Measurements from ENCODE around the gene SMPD1.
A peak's percentile ranks its signal among the peaks of the same experiment; 100 is the strongest.
"Not testable (repeated sequence)": the region's sequence is repeated elsewhere in the genome, so short reads cannot be mapped to it uniquely, and the experiment has no call there.

Gene SMPD1

DNA sequence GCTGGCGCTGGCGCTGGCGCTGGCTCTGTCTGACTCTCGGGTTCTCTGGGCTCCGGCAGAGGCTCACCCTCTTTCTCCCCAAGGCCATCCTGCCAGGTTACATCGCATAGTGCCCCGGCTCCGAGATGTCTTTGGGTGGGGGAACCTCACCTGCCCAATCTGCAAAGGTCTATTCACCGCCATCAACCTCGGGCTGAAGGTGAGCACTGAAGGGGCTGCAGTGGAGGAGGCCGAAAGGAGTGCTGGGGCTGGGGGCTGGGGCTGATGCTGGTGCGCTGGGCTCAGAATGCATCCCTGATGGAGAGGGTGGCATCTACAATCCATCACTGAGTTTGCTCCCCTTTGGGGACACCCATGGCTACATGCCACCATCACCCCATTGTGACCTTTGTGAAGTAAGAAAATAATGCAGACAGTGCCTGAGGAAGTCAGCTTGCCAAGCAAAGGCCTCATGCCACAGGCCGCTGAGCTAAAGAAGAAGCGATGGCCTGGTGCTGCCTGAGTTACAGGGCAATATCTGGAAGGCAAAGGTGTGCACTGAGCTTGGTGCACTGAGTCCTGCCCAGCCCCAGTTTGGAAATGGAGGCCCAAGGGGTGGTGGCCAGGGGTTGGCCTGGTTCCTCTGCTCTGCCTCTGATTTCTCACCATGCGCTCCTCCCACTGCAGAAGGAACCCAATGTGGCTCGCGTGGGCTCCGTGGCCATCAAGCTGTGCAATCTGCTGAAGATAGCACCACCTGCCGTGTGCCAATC, 620 bp downstream of the SMPD1 start:
- DNase-seq: no peak

DNA sequence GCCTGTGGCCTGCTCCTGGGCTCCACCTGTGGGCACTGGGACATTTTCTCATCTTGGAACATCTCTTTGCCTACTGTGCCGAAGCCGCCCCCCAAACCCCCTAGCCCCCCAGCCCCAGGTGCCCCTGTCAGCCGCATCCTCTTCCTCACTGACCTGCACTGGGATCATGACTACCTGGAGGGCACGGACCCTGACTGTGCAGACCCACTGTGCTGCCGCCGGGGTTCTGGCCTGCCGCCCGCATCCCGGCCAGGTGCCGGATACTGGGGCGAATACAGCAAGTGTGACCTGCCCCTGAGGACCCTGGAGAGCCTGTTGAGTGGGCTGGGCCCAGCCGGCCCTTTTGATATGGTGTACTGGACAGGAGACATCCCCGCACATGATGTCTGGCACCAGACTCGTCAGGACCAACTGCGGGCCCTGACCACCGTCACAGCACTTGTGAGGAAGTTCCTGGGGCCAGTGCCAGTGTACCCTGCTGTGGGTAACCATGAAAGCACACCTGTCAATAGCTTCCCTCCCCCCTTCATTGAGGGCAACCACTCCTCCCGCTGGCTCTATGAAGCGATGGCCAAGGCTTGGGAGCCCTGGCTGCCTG, 1.4 kb downstream of the SMPD1 start:
- no peak for DNase-seq

DNA sequence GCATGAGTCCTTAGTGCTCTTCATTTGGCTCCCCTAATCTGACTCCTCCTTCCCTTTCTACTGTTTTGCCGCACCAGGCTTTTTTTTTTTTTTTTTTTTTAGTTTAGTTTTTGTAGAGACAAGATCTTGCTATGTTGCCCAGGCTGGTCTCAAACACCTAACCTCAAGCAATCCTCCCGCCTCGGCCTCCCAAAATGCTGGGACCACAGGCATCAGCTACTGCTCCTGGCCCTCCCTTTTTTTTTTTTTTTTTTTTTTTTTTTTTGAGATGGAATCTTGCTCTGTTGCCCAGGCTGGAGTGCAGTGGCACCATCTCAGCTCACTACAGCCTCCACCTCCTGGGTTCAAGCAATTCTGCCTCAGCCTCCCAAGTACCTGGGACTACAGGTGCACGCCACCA, 2.0 kb downstream of the SMPD1 start:
- DNase-seq: not testable (repeated sequence)

DNA sequence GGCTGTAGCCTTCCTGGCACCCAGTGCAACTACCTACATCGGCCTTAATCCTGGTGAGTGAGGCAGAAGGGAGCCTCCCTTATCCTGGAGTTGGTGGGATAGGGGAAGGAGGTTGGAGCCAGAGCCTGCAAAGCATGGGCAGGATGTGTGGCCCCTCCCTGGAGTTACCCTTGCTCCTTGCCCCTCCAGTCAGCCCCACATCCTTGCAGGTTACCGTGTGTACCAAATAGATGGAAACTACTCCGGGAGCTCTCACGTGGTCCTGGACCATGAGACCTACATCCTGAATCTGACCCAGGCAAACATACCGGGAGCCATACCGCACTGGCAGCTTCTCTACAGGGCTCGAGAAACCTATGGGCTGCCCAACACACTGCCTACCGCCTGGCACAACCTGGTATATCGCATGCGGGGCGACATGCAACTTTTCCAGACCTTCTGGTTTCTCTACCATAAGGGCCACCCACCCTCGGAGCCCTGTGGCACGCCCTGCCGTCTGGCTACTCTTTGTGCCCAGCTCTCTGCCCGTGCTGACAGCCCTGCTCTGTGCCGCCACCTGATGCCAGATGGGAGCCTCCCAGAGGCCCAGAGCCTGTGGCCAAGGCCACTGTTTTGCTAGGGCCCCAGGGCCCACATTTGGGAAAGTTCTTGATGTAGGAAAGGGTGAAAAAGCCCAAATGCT, 3.9 kb downstream of the SMPD1 start:
- DNase-seq: no peak

DNA sequence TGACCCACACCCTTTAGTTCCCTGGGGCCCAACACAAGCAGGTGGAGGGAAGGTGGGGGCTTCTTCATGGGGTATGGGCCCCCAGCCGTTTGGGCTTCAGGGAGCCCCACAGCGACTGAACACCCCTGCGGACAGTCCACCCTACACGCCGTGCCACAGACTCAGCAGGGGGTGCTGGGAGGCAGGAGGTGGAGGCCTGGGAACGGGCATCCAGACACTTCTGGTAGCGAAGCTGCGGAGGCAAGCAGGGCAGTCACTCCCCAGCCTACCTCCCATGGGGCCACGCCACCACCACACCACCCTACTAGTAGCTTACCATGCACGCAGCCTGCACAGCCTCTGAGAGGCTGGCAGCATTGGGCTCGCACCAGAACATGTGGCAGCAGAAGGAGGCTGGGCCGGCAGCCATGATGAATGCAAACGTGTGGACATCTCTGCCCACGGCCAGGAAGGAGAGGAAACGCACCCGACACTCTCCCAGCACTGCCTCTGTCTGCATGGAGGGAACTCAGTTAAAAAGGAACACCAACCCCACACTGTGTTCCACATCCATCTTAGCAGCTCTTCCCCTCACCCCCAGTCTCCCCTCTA, 5.3 kb downstream of the SMPD1 start:
- DNase-seq: no peak

DNA sequence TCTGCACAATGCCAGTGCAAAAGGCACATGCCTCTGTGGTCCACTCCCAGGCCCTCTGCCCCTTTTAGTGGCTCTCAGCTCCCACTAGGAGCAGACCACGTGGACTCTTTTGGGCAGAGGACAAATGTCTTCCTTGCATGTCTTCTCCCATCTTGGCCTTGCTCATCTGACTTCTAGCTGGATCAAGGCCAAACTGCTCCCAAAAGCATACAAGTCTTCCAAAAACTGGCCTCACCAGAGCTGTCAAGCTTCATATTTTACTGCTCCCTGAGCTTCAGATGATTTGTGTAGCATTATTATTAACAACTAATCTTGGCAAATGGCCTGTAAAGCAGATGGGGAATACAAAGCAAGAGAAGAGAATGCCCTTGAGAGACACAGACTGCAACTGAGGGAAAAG, 6.9 kb downstream of the SMPD1 start:
- DNase-seq: no peak

DNA sequence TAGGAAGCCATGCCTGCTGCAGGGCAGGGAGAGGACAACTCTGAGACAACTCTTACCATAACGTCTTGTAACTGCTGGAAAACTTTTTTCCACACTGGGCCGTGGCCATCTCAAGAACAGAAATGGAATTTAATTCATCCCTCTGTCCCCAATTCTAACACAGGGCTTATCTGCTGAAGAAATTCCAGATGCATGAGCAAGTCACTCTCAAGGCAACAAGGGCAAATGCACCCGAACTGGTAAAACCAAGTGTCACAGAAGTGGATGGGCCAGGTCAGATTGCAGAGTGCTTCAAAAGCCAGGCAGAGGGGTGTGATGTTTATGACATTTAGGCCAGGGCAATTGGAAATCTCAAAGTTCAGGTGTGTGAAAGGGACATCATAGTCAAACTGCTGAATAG, 7.4 kb downstream of the SMPD1 start:
- DNase-seq: no peak

DNA sequence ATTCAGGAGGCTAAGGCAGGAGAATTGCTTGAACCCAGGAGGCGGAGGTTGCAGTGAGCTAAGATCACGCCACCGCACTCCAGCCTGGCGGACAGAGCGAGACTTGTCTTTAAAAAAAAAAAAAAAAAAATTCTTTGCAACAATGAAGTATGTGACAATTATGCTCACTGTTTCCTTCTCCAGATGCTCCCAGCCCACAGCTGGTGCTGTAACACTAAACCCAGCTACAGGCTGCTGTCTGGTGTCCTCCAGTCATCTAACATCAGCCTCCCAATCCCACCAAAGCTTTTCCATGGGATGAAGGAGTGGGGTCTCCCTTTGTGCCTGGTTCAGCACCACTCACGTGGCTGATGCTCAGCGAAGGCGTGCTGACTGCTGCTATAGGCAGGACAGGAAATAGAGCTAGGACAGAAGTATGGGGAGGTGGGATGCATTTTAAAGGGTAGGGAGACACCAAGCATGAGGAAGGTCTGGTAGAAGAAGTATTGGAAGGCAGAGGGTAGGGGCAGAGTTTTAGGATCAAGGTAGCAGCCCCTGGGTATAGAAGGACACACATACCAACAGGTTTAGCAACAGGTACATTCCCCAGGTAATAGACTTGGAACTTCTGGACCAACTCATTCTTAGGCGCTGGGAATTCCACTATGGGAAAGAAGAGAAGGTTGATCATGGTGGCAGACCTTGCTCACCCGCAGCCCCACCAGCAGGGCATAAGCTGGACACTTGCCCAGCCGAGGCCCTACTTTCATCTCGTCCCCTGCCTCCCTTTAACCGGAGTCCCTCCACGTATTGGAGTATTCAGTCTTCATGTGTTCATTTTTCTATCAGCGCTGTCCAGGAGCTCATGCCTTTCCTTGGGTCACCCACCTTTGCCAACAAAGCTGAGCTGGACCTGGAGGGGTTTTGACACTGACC, 10.4 kb downstream of the SMPD1 start:
- no peak for DNase-seq

DNA sequence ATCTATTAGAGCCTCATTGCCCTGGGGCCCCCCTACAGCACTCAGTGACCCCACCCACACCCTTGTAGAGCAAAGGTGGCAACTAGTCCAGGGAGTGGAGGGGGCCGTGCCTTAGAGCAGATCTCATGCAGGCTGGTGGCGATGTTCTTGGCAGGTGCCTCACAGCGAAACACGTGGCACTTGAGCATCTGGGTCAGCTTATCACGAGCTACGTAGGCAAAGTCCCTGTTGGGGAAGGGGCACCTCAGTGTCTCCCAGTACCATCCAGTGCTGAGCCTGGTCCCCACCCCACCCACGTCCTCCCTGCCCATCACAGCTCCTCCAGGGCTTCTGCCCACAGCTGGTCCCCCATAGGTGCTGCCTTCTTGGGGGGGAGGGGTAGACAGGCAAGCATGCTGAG, 11.2 kb downstream of the SMPD1 start:
- DNase-seq: no peak

DNA sequence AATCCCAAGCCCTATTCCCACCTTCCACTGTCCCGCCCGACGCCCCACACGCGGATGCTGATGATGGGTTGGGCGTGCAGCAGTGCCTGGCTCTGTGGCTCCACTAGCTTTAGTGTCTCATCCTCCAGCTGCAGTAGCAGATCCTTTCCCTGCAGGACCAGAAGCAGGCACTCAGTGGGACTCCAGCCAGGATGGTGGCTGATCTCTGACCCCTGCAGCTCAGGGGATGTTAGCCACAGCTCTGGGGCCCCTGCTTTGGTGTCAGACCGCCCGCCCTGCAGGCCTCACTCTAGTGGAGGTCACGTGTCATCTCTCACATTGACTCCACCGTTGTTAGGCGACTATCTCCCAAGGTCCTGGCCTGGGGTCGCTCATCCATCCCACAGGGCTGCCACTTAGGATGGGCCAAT, 11.8 kb downstream of the SMPD1 start:
- no peak for DNase-seq

DNA sequence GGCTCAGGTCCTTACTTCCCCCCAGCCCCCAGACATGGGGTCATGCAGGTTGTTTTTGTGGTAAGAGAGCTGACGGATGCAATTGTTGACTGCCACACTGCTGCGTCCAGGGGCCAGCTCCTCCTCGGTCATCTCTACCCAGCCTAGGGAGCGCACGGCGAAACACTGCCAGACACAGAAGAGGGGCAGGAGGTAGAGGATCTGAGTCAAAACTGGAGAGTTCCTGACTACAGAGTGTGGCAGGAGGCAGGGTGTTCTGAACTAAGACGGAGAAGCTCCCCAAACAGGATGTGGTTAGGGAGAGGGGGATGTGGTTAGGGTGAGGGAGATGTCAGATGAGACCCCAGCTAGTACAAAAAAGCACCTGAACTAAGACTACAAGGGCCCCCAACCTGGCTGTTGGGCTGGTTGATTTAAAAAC, 12.3 kb downstream of the SMPD1 start:
- DNase-seq: no peak

DNA sequence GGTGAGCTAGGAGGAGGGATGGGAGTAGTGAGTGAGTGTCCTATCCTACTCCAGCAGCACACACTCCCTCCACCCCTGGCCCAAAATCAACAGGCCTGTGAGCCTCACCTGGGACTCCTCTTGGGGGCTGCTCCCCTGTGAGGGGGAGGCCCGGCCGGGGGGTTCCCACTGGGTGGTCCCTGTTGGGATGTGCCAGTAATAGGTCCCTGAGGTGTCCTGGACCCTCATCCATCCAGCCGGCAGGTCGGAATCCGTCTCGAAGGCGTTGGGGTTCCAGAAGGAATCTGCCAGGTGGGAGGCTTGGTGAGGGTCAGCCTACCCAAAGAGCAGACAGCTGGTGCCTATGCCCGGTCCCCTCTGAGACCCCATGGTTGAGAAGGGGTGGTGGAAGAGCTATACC, 13.3 kb downstream of the SMPD1 start:
- no peak for DNase-seq

DNA sequence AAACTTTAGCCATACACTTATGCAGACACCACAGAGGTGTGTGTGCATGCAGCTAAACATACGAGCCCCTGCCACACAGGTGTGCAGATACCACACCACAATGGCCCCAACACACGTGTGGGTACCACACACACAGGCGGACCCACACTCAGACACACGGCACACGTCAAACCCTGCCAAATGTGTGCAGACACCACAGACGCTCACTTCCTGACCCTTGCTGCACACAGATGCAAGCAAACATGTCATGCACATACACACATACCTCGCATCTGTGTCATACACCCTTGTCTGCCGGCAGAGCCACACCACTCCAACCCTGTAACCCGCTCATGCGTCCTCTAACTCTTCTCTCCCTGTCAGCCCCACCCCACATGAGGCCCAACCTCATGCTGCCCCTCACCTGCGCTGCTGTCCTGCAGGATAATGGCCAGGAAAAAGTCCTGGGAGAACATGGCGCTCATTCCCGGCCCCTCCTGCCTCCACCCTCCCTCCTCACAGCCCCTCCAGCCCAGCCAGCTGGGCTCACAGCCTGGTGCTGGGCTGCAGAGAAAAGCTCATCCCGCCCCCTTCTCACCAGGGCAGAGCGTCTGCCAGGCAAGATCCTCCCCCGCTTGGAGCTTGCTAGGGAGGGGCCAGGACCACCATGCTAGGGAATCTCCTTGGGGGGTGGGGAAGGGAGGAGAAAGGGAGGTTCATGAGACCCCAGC, 14.2 kb downstream of the SMPD1 start:
- no peak for DNase-seq

DNA sequence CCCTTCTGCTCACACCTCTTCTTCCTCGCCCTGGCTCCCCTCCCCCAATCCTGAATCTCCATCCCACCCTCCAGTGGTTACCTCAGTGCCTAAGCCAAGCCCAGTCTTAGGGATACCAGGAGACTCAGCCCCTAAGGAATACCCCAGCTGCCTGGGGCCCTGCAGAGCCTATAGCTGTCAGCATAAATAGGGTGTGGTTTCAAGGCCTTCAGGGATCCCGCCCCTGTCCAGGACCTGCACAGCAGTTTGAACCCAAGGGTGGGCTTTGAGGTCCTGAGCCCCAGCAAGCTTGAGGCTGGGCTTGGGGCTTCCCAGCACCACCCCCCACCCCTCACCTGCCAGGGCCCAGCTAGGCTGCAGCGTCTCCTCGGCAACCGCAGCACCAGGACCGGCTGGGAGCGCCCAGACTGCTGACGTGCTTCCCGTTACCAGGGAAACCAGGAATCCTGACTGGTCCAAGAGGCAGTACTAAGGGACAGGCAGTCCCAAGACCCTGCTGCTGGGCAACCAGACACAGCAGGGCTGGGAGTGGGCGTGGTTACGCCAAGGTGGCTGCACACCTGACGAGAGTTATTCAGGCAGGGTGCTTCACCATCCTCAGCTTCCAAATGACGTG, 14.9 kb downstream of the SMPD1 start:
- DNase-seq: peak; percentile 58

DNA sequence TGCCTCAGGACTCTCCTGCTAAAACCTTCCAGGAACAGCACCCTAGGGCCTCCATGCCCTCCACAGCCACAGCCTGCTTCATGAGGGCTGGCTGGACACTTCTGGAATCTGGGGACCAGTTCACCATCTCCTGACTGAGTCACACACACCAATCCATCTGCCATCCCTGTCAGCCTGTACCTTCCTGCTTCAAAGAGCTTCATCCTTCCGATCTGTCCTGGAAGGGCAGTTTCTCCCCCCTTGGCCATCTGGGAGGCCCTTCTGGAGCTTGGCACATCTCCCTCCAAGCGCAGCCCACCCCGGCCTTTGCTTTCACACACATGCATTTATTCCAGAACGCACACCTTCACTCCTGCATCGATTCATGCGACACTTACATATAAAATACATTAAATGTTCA, 15.6 kb downstream of the SMPD1 start:
- no peak for DNase-seq

DNA sequence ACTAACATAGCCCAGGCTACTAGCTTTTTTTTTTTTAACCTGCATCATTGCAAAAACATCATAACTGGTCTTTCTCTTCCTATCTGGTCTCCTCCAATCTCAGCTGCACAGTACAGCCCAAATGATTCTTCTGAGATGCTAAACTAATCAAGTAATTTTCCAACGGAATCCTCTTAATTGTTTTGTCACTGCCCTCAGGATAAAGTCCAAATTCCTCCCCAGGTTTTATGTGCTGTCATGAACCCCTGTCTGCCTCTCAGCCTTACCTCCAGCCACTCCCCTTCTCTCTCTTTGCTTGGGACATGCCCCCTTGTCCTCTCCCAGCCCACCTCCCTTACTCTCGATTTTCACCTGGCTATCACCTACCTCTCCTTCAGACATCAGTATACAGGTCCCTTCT, 16.1 kb downstream of the SMPD1 start:
- DNase-seq: no peak

DNA sequence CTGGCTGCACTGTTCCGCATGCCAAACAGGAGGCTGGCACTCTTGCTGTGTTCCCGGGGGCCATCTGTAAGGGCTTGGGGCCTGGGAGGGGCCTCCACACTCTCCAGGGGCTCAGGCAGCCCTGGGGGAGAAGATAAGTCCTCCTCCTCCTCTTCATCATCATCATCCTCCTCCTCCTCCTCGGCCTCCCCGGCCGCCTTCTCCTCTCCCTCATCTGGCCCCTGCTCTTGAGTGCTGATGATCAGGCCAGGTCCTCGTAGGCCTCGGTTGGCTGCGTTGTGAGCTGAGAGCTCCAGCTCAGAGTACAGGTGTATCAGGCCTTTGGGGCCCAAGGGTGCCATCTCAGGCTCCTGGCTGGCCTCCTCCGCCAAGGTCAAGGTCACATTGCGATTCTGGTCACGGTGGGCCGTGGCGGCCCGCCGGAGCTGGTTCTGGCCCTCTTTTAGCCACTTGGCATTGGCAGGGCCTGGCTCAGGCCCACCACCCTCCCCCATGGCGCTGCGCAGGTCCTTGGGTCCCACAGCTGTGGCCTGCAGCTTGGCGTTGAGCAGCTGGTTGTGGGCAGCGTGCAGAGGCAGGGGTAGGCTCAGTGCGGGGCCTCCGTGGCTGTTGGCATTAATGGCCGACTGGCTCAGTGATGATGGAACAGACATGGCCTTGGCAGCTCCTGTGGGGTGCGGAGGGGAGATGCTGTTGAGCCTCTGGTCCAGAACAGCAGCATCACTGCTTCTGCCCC, 20.6 kb downstream of the SMPD1 start:
- no peak for DNase-seq

DNA sequence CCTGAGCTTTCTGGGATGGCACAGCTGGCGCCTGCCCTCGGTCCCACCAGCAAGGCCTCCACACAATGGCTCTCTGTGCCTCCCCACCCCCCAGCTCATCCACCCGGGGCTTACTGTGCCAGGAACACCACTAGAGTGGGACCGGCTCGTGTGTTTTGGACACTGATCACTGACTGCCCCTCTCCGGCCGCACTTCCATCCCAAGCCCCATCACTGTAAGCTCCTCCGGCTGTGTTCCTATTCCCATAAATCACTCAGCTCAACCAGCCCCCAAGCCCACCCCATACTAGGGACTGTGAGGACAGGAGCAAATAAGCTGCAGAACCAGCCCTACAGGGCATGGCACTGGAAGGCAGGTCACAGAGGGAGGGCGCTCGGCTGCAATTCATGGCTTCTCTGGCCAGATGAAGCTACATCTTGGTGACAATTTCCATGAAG, 21.3 kb downstream of the SMPD1 start:
- no peak for DNase-seq

DNA sequence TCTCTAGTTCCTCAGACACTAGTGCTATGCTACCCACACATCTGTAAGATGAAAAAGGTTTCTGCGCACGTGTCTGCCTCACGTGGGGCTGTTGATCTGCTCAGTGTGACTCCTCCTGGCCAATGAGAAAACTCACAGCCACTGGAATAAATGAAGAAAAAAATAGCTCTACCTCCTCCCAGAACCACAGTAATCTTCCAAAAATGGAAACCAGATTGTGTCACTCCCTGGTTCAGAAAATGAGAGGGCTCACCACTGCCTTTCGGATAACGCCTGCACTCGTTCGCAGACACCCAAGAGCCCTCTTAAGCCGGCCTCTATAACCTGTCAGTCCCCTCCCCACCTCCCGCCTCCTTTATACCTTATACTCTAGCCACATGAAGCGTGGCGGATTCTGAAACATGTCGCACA, 23.5 kb downstream of the SMPD1 start:
- DNase-seq: no peak

DNA sequence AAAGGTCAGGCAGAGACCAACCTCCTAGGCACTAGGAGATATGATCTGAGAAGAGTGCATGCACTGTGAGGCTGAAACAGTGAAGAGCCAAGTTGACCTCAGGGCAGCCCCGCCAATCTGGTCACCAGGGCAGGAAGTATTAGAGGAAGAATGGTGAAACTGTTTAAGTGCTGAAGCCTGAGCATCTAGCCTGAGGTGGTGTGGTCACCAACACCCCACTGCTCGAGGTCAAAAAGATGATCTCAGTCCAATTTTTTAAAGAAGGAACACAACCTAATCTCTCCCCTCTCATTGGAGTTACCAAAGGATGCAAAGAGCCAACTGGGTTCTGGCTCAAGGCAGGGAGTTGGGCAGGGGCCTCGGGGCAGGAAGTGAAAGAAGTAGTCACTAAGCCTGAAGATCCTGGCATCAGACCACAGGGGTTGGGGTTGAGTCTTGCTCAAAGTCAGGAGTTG, 24.6 kb downstream of the SMPD1 start:
- no peak for DNase-seq

DNA sequence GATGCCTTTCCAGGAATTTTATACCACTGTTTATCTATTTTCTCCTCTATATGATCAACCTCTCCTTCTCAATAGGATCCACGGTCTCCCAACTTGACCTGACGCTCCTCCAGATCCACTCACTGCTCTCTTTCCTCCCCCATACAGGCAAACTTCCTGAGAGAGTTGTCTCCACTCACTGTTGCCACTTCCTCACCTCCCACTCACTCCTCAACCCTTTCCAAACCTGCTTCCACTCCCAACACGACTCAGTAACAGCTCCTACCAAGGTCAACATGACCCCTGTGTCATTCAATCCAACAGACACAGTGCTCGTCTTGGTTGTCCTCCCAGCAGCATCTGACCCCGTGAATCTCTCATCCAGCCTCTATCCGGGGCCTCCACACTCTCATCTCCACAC, 25.5 kb downstream of the SMPD1 start:
- DNase-seq: no peak

All from NCI-H1417 treated with DMSO at 0.1 percent for 48 hours (cell line).